ENCODE data around the gene ADAMTS2.
"Not testable (repeated sequence)": the region's sequence is repeated elsewhere in the genome, so short reads cannot be mapped to it uniquely, and the experiment has no call there.

The ADAMTS2 gene

DNA sequence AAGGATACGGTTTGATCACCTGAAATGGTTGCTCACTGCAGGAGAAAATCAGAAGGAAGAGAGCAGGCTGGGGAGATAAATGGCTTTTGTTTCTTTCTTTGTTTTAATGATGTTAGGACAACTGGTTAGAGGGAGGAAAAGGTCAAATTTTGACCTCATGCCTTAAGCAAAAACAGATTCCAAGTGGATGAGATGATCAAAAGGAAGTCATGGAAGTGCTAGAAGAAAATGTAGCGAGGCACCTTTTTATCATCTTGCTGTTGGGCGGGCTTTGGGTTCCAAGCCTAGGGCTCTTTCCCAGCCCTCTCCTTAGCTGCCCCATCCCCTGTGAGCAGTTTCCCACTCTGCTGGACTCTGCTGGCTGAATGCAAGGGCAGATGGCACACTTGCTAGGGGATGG, 127.9 kb downstream of the ADAMTS2 start:
- Histone ChIP-seq H2BK15ac (ENCODE audit: low read length) (peak overlapping the region; percentile 58), H2AFZ (ENCODE audit: low read length) (no peak overlapping the region), H3K27me3 (ENCODE audit: control insufficient read depth in 3 of 3, insufficient read depth in 3 of 3, low read depth in 1 of 3, low read length in 3 of 3) (no peaks in the 10 kb centered on the region), H2BK5ac (ENCODE audit: low read length) (no peak overlapping the region), H2BK12ac (ENCODE audit: low read length) (no peak overlapping the region), H2BK120ac (ENCODE audit: low read depth, low read length) (no peak overlapping the region), H4K91ac (ENCODE audit: low read depth, low read length, poor library complexity) (no peak overlapping the region), H3K79me1 (ENCODE audit: low read depth, low read length) (peaks cover 2% of the 10 kb centered on the region), H3K36me3 (replicated peaks in 1 of 2; ENCODE audit: control insufficient read depth in 2 of 2, insufficient read depth in 2 of 2, low read length in 2 of 2) (no peaks in the 10 kb centered on the region), H3K9ac (ENCODE audit: low read depth, low read length, poor library complexity) (peak overlapping the region; percentile 70), H3K18ac (ENCODE audit: low read length) (no peak overlapping the region), H3K4ac (ENCODE audit: low read length) (peak overlapping the region; percentile 53), H3K4me2 (ENCODE audit: insufficient read depth, low read length, poor library complexity, severe bottlenecking) (no peak overlapping the region), H3K14ac (ENCODE audit: low read length) (peak overlapping the region; percentile 31), H3K27ac (replicated peaks; ENCODE audit: low read length) (no peak overlapping the region), H3K4me1 (ENCODE audit: control insufficient read depth in 2 of 2, insufficient read depth in 1 of 2, low read depth in 1 of 2, low read length in 2 of 2) (peaks cover 0 to 6% of the 10 kb centered on the region in 2 donors), H3K23ac (ENCODE audit: low read depth, low read length, poor library complexity) (peak overlapping the region; percentile 73), H4K8ac (ENCODE audit: low read depth, low read length) (no peak overlapping the region), H3K4me3 (ENCODE audit: low read length in 2 of 2) (no peak overlapping the region), H3K9me3 (replicated peaks in 1 of 2; ENCODE audit: control insufficient read depth in 2 of 2, insufficient read depth in 1 of 2, low read depth in 1 of 2, low read length in 2 of 2) (peaks cover 0 to 2% of the 10 kb centered on the region in 2 donors), H2AK5ac (ENCODE audit: low read depth, low read length) (peak overlapping the region; percentile 75)
- WGBS, 2 donors (ENCODE audit: extremely low coverage in 2 of 2, insufficient read length in 2 of 2, insufficient replicate concordance in 1 of 2), result no CpG with 5 or more reads among the region's 3 CpGs
- DNase-seq (ENCODE audit: low spot score), result no peak

DNA sequence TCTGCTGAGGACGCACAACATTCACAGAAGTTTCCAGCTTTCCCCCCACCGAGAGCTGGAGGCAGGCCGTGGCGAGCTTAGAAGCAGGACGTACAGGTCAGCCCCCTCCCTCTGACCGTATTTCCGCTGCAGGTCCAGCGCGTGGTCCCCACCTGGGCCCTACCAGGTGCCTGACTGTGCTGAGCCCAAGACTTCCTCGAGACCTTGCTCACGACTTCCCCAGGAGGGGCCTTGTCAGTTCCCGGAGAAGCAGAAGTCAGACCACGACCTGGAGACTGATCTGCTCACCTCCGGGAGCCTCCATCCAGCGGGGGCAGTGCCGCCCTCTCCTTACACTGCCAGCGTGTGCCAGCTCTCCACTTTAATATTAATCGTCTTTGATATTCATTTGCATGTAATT, 128.9 kb downstream of the ADAMTS2 start:
- not testable (repeated sequence) for DNase-seq (ENCODE audit: low spot score); H2BK5ac ChIP-seq (ENCODE audit: low read length); H4K91ac ChIP-seq (ENCODE audit: low read depth, low read length, poor library complexity); H3K79me1 ChIP-seq (ENCODE audit: low read depth, low read length); H2BK12ac ChIP-seq (ENCODE audit: low read length); H2BK15ac ChIP-seq (ENCODE audit: low read length); H3K9me3 ChIP-seq (replicated peaks in 1 of 2; ENCODE audit: control insufficient read depth in 2 of 2, insufficient read depth in 1 of 2, low read depth in 1 of 2, low read length in 2 of 2); H2AFZ ChIP-seq (ENCODE audit: low read length); H3K27me3 ChIP-seq (ENCODE audit: control insufficient read depth in 3 of 3, insufficient read depth in 3 of 3, low read depth in 1 of 3, low read length in 3 of 3); H3K4me2 ChIP-seq (ENCODE audit: insufficient read depth, low read length, poor library complexity, severe bottlenecking); H3K23ac ChIP-seq (ENCODE audit: low read depth, low read length, poor library complexity); H3K36me3 ChIP-seq (replicated peaks in 1 of 2; ENCODE audit: control insufficient read depth in 2 of 2, insufficient read depth in 2 of 2, low read length in 2 of 2); H3K9ac ChIP-seq (ENCODE audit: low read depth, low read length, poor library complexity); H3K4me1 ChIP-seq (ENCODE audit: control insufficient read depth in 2 of 2, insufficient read depth in 1 of 2, low read depth in 1 of 2, low read length in 2 of 2); H3K4me3 ChIP-seq (ENCODE audit: low read length in 2 of 2); H3K4ac ChIP-seq (ENCODE audit: low read length); H2AK5ac ChIP-seq (ENCODE audit: low read depth, low read length); H2BK120ac ChIP-seq (ENCODE audit: low read depth, low read length); H4K8ac ChIP-seq (ENCODE audit: low read depth, low read length); H3K27ac ChIP-seq (replicated peaks; ENCODE audit: low read length)
- peak overlapping the region; percentile 21 for H3K14ac ChIP-seq (ENCODE audit: low read length)
- no CpG with 5 or more reads among the region's 18 CpGs for WGBS, 2 donors (ENCODE audit: extremely low coverage in 2 of 2, insufficient read length in 2 of 2, insufficient replicate concordance in 1 of 2)
- H3K18ac ChIP-seq (ENCODE audit: low read length), result peak overlapping the region; percentile 48

DNA sequence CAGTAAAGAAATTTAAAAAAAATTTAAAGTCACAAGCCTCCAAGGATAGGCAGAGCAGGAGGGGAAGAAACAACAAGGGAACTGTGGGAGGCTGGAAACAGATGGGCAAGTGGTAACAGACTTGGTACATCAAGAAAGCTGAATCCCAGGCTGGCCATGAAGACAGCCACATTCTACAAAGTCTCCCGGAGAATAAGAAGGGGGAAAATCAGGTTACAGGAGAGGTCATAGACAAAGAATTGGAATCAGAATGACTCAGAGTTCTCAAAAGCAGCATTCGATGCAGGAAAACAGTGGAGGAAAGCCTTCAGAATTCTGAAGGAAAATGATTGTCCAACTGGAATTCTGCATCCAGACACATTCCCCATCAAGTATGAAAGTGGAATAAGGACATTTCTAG, 129.7 kb downstream of the ADAMTS2 start:
- no peak overlapping the region for H2AK5ac ChIP-seq (ENCODE audit: low read depth, low read length)
- peaks cover 0 to 2% of the 10 kb centered on the region in 2 donors for H3K9me3 ChIP-seq (replicated peaks in 1 of 2; ENCODE audit: control insufficient read depth in 2 of 2, insufficient read depth in 1 of 2, low read depth in 1 of 2, low read length in 2 of 2)
- no peak overlapping the region for H3K14ac ChIP-seq (ENCODE audit: low read length)
- H3K79me1 ChIP-seq (ENCODE audit: low read depth, low read length), result peaks cover 2% of the 10 kb centered on the region
- H3K36me3 ChIP-seq (replicated peaks in 1 of 2; ENCODE audit: control insufficient read depth in 2 of 2, insufficient read depth in 2 of 2, low read length in 2 of 2), result no peaks in the 10 kb centered on the region
- no peak overlapping the region for H3K4me3 ChIP-seq (ENCODE audit: low read length in 2 of 2)
- no peak overlapping the region for H2BK120ac ChIP-seq (ENCODE audit: low read depth, low read length)
- H2BK5ac ChIP-seq (ENCODE audit: low read length), result no peak overlapping the region
- H3K4me2 ChIP-seq (ENCODE audit: insufficient read depth, low read length, poor library complexity, severe bottlenecking), result no peak overlapping the region
- no peak overlapping the region for H2AFZ ChIP-seq (ENCODE audit: low read length)
- no peak overlapping the region for H4K91ac ChIP-seq (ENCODE audit: low read depth, low read length, poor library complexity)
- H3K27ac ChIP-seq (replicated peaks; ENCODE audit: low read length), result no peak overlapping the region
- no CpG with 5 or more reads among the region's 2 CpGs for WGBS, 2 donors (ENCODE audit: extremely low coverage in 2 of 2, insufficient read length in 2 of 2, insufficient replicate concordance in 1 of 2)
- DNase-seq (ENCODE audit: low spot score), result no peak
- H3K4me1 ChIP-seq (ENCODE audit: control insufficient read depth in 2 of 2, insufficient read depth in 1 of 2, low read depth in 1 of 2, low read length in 2 of 2), result peaks cover 0 to 6% of the 10 kb centered on the region in 2 donors
- H4K8ac ChIP-seq (ENCODE audit: low read depth, low read length), result no peak overlapping the region
- H2BK15ac ChIP-seq (ENCODE audit: low read length), result no peak overlapping the region
- no peaks in the 10 kb centered on the region for H3K27me3 ChIP-seq (ENCODE audit: control insufficient read depth in 3 of 3, insufficient read depth in 3 of 3, low read depth in 1 of 3, low read length in 3 of 3)
- no peak overlapping the region for H3K9ac ChIP-seq (ENCODE audit: low read depth, low read length, poor library complexity)
- H3K4ac ChIP-seq (ENCODE audit: low read length), result no peak overlapping the region
- H2BK12ac ChIP-seq (ENCODE audit: low read length), result no peak overlapping the region
- no peak overlapping the region for H3K18ac ChIP-seq (ENCODE audit: low read length)
- no peak overlapping the region for H3K23ac ChIP-seq (ENCODE audit: low read depth, low read length, poor library complexity)

DNA sequence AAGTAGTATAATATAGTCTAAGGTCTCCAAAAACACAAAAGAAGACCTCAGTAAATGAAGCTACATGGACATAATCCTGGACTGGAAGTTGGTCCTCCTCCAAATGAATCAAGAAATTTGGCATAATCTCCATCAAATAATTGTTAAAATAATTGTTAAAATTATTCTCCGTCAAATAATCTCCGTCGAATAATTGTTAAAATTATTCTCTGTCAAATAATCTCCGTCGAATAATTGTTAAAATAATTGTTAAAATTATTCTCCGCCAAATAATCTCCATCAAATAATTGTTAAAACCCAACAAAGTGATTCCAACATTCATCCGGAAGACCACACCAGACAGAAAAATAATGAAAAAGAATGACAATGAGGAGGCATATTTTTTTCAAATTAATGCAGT, 130.6 kb downstream of the ADAMTS2 start:
- no peak overlapping the region for H2BK15ac ChIP-seq (ENCODE audit: low read length)
- peaks cover 0 to 2% of the 10 kb centered on the region in 2 donors for H3K9me3 ChIP-seq (replicated peaks in 1 of 2; ENCODE audit: control insufficient read depth in 2 of 2, insufficient read depth in 1 of 2, low read depth in 1 of 2, low read length in 2 of 2)
- no peak overlapping the region for H3K23ac ChIP-seq (ENCODE audit: low read depth, low read length, poor library complexity)
- no peak for DNase-seq (ENCODE audit: low spot score)
- H2BK120ac ChIP-seq (ENCODE audit: low read depth, low read length), result no peak overlapping the region
- H4K91ac ChIP-seq (ENCODE audit: low read depth, low read length, poor library complexity), result no peak overlapping the region
- no peak overlapping the region for H2AK5ac ChIP-seq (ENCODE audit: low read depth, low read length)
- no peak overlapping the region for H3K27ac ChIP-seq (replicated peaks; ENCODE audit: low read length)
- H3K27me3 ChIP-seq (ENCODE audit: control insufficient read depth in 3 of 3, insufficient read depth in 3 of 3, low read depth in 1 of 3, low read length in 3 of 3), result no peaks in the 10 kb centered on the region
- H2AFZ ChIP-seq (ENCODE audit: low read length), result no peak overlapping the region
- no peak overlapping the region for H3K4me3 ChIP-seq (ENCODE audit: low read length in 2 of 2)
- H4K8ac ChIP-seq (ENCODE audit: low read depth, low read length), result no peak overlapping the region
- H3K18ac ChIP-seq (ENCODE audit: low read length), result no peak overlapping the region
- H2BK12ac ChIP-seq (ENCODE audit: low read length), result no peak overlapping the region
- H3K4me2 ChIP-seq (ENCODE audit: insufficient read depth, low read length, poor library complexity, severe bottlenecking), result no peak overlapping the region
- WGBS, 2 donors (ENCODE audit: extremely low coverage in 2 of 2, insufficient read length in 2 of 2, insufficient replicate concordance in 1 of 2), result 100% methylated on average over 1 to 6 of the region's 7 CpGs
- H3K14ac ChIP-seq (ENCODE audit: low read length), result no peak overlapping the region
- no peaks in the 10 kb centered on the region for H3K36me3 ChIP-seq (replicated peaks in 1 of 2; ENCODE audit: control insufficient read depth in 2 of 2, insufficient read depth in 2 of 2, low read length in 2 of 2)
- peaks cover 0 to 6% of the 10 kb centered on the region in 2 donors for H3K4me1 ChIP-seq (ENCODE audit: control insufficient read depth in 2 of 2, insufficient read depth in 1 of 2, low read depth in 1 of 2, low read length in 2 of 2)
- H3K79me1 ChIP-seq (ENCODE audit: low read depth, low read length), result peaks cover 2% of the 10 kb centered on the region
- no peak overlapping the region for H3K9ac ChIP-seq (ENCODE audit: low read depth, low read length, poor library complexity)
- no peak overlapping the region for H2BK5ac ChIP-seq (ENCODE audit: low read length)
- H3K4ac ChIP-seq (ENCODE audit: low read length), result no peak overlapping the region
